RWPE2 (cell line): ENCODE results near the gene BCAR1.
"Not testable (repeated sequence)": the region's sequence is repeated elsewhere in the genome, so short reads cannot be mapped to it uniquely, and the experiment has no call there.

Source experiments
- ATAC-seq: fragments of 200-7000 bp; cut with Tn5 transposase; 3 replicates; pipeline ENCODE4 v1.9.1; 2021; ENCODE audit warnings: low read depth
- DNase-seq: peaks from one replicate; pipeline ENCODE4 v3.0.0-alpha.2; 2020; ENCODE audit warnings: low spot score
- H3K27ac ChIP-seq: fragments of 450-650 bp; 2 replicates; pipeline ENCODE4 v1.5.1; 2017; ENCODE audit warnings: mild to moderate bottlenecking; ENCODE audit not compliant: poor library complexity, severe bottlenecking
- H3K27me3 ChIP-seq: fragments of 250-450 bp; sonication (Bioruptor Pico); 2 replicates; pipeline ENCODE4 v1.5.1; 2021; ENCODE audit warnings: mild to moderate bottlenecking, moderate library complexity; ENCODE audit not compliant: insufficient read depth, poor library complexity, severe bottlenecking
- H3K36me3 ChIP-seq: fragments of 250-450 bp; sonication (Bioruptor Pico); 2 replicates; pipeline ENCODE4 v1.5.1; 2020; ENCODE audit warnings: low read depth, mild to moderate bottlenecking, moderate library complexity
- H3K4me1 ChIP-seq: fragments of 250-450 bp; sonication (Bioruptor Pico); 2 replicates; pipeline ENCODE4 v1.5.1; 2021; ENCODE audit warnings: mild to moderate bottlenecking, moderate library complexity; ENCODE audit not compliant: insufficient read depth, poor library complexity, severe bottlenecking
- H3K4me3 ChIP-seq: fragments of 250-450 bp; sonication (Bioruptor Pico); 2 replicates; pipeline ENCODE4 v1.5.1; 2021; ENCODE audit warnings: mild to moderate bottlenecking, moderate library complexity; ENCODE audit not compliant: severe bottlenecking
- H3K9me3 ChIP-seq: fragments of 250-450 bp; sonication (Bioruptor Pico); 2 replicates; pipeline ENCODE4 v1.5.1; 2021; ENCODE audit warnings: mild to moderate bottlenecking, moderate library complexity; ENCODE audit not compliant: severe bottlenecking
- CTCF ChIP-seq: fragments of 450-650 bp; IDR thresholded peaks from one replicate; pipeline ENCODE4 v1.5.1; 2017; ENCODE audit warnings: mild to moderate bottlenecking, moderate library complexity; ENCODE audit not compliant: poor library complexity, severe bottlenecking

BCAR1 gene

GRCh38 chr16:75226550-75227360, 24.7 kb downstream of the BCAR1 start:
- Histone ChIP-seq H3K27ac (no peak overlapping the region), H3K4me3 (no peak overlapping the region), H3K27me3 (no peaks in the 10 kb centered on the region), H3K4me1 (no peaks in the 10 kb centered on the region), H3K36me3 (peaks cover 34% of the 10 kb centered on the region), H3K9me3 (no peaks in the 10 kb centered on the region)
- no peak for DNase-seq
- no peak for ATAC-seq
- no peak for TF ChIP-seq CTCF

- no peak overlapping the region for H3K4me3 ChIP-seq
- H3K9me3 ChIP-seq = no peaks in the 10 kb centered on the region
- no peaks in the 10 kb centered on the region for H3K4me1 ChIP-seq
- ATAC-seq = no peak; the same call in 2 of the 3 replicates
- TF ChIP-seq CTCF = no peak
- H3K27ac ChIP-seq = no peak overlapping the region
- peaks cover 26% of the 10 kb centered on the region for H3K36me3 ChIP-seq
- no peaks in the 10 kb centered on the region for H3K27me3 ChIP-seq
- DNase-seq = no peak
These were observed 25.5 kb downstream of the BCAR1 start for GRCh38 chr16:75225678-75226515.

- Histone ChIP-seq H3K27me3 (no peaks in the 10 kb centered on the region), H3K36me3 (peaks cover 20% of the 10 kb centered on the region), H3K4me3 (no peak overlapping the region), H3K9me3 (no peaks in the 10 kb centered on the region), H3K27ac (no peak overlapping the region), H3K4me1 (no peaks in the 10 kb centered on the region)
- peak; percentile 2 for ATAC-seq
- TF ChIP-seq CTCF = no peak
- DNase-seq = no peak
These were observed 26.3 kb downstream of the BCAR1 start for GRCh38 chr16:75225092-75225491.

GRCh38 chr16:75224306-75225082, 26.9 kb downstream of the BCAR1 start:
- Histone ChIP-seq H3K27ac (no peak overlapping the region), H3K4me1 (no peaks in the 10 kb centered on the region), H3K9me3 (no peaks in the 10 kb centered on the region), H3K4me3 (no peak overlapping the region), H3K27me3 (no peaks in the 10 kb centered on the region), H3K36me3 (peaks cover 14% of the 10 kb centered on the region)
- DNase-seq = peak; percentile 62
- TF ChIP-seq CTCF = no peak
- peak; percentile 8 for ATAC-seq

- H3K36me3 ChIP-seq, H3K27me3 ChIP-seq, H3K27ac ChIP-seq, H3K4me1 ChIP-seq, H3K4me3 ChIP-seq, DNase-seq, H3K9me3 ChIP-seq, ATAC-seq: not testable (repeated sequence)
These were observed 28.3 kb downstream of the BCAR1 start for GRCh38 chr16:75223129-75223528.
